HEK293T (cell line): ENCODE measurements around the gene TBC1D22A.

Experiments used
- CTBP1 ChIP-seq: fragments of 450-650 bp; IDR thresholded peaks from 2 replicates; pipeline ENCODE4 v1.6.1; 2016; ENCODE audit warnings: borderline replicate concordance
- FOXA1 ChIP-seq: fragments of 450-650 bp; IDR thresholded peaks from 2 replicates; pipeline ENCODE4 v1.6.1; 2016; ENCODE audit warnings: mild to moderate bottlenecking
- FOXM1 ChIP-seq: fragments of 450-650 bp; IDR thresholded peaks from 2 replicates; pipeline ENCODE4 v1.6.1; 2017; ENCODE audit warnings: mild to moderate bottlenecking, borderline replicate concordance
- HDGF ChIP-seq: fragments of 450-650 bp; IDR thresholded peaks from 2 replicates; pipeline ENCODE4 v1.6.1; 2017; ENCODE audit warnings: antibody characterized with exemption, borderline replicate concordance
- SP1 ChIP-seq: fragments of 450-650 bp; IDR thresholded peaks from 2 replicates; pipeline ENCODE4 v1.6.1; 2017

GRCh38 chr22:46794491-46794890 lies 32.0 kb downstream of the TBC1D22A start:
- TF ChIP-seq FOXM1 (no peak), FOXA1 (no peak), SP1 (no peak), HDGF (no peak), CTBP1 (no peak)
